ENCODE measurements around the gene DLGAP5.

- TF ChIP-seq CTCF (optimal IDR thresholded peaks at IDR 0.05 in 1 of 3, IDR thresholded peaks at IDR 0.05 in 1 of 3, conservative IDR thresholded peaks at IDR 0.05 in 1 of 3; ENCODE audit: extremely low read depth in 1 of 3, insufficient read depth in 2 of 3, low read length in 3 of 3) (no peak), EZH2 (IDR thresholded peaks at IDR 0.05; ENCODE audit: low read length) (no peak)
Measured at GRCh38 chr14:55136885-55137786, 54.2 kb downstream of the DLGAP5 start.
